Nephron progenitor cell (in vitro differentiated cells): ENCODE data around the gene RESP18.
"Not testable (repeated sequence)": the region's sequence is repeated elsewhere in the genome, so short reads cannot be mapped to it uniquely, and the experiment has no call there.

ENCODE experiments used
- DNase-seq: peaks from one replicate; pipeline ENCODE4 v3.0.0; 2021
- H3K27ac Mint-ChIP-seq: 2 replicates; pipeline ENCODE4 v1.8.0; 2021; ENCODE audit warnings: mild to moderate bottlenecking, moderate library complexity, mixed read lengths
- H3K27me3 Mint-ChIP-seq: 2 replicates; pipeline ENCODE4 v1.8.0; 2021; ENCODE audit warnings: mild to moderate bottlenecking, low read depth, mixed read lengths; ENCODE audit not compliant: poor library complexity
- H3K36me3 Mint-ChIP-seq: 2 replicates; pipeline ENCODE4 v1.8.0; 2021; ENCODE audit warnings: low read depth, mixed read lengths
- H3K4me1 Mint-ChIP-seq: 2 replicates; pipeline ENCODE4 v1.8.0; 2021; ENCODE audit warnings: mixed read lengths
- H3K4me3 Mint-ChIP-seq: 2 replicates; pipeline ENCODE4 v1.8.0; 2021; ENCODE audit warnings: mild to moderate bottlenecking, moderate library complexity, mixed read lengths
- H3K9me3 Mint-ChIP-seq: 2 replicates; pipeline ENCODE4 v1.8.0; 2021; ENCODE audit warnings: mild to moderate bottlenecking, moderate library complexity, mixed read lengths
- CTCF ChIP-seq: fragments of 200-600 bp; sonication (generic); IDR thresholded peaks from 2 replicates; pipeline ENCODE4 v1.5.0; 2021; ENCODE audit warnings: antibody characterized with exemption

Gene RESP18

GRCh38 chr2:219289195-219289536, 43.4 kb downstream of the RESP18 start:
- Mint-ChIP-seq H3K27me3 (peaks cover 32% of the 10 kb centered on the region), H3K4me3 (no peak overlapping the region), H3K27ac (no peak overlapping the region), H3K9me3 (no peaks in the 10 kb centered on the region), H3K4me1 (peaks cover 20% of the 10 kb centered on the region), H3K36me3 (no peaks in the 10 kb centered on the region)
- no peak for DNase-seq
- TF ChIP-seq CTCF = no peak

GRCh38 chr2:219287580-219288265, 44.8 kb downstream of the RESP18 start:
- peak overlapping the region; percentile 39 for H3K27ac Mint-ChIP-seq
- TF ChIP-seq CTCF = no peak
- no peak overlapping the region for H3K4me3 Mint-ChIP-seq
- peaks cover 6% of the 10 kb centered on the region for H3K36me3 Mint-ChIP-seq
- DNase-seq = no peak
- peaks cover 17% of the 10 kb centered on the region for H3K27me3 Mint-ChIP-seq
- H3K4me1 Mint-ChIP-seq = peaks cover 20% of the 10 kb centered on the region
- no peaks in the 10 kb centered on the region for H3K9me3 Mint-ChIP-seq

GRCh38 chr2:219287116-219287440, 45.5 kb downstream of the RESP18 start:
- H3K27ac Mint-ChIP-seq, H3K36me3 Mint-ChIP-seq, H3K4me3 Mint-ChIP-seq, H3K9me3 Mint-ChIP-seq, DNase-seq: not testable (repeated sequence)
- H3K27me3 Mint-ChIP-seq = peaks cover 11% of the 10 kb centered on the region
- H3K4me1 Mint-ChIP-seq = peaks cover 23% of the 10 kb centered on the region

GRCh38 chr2:219286436-219287115, 46.0 kb downstream of the RESP18 start:
- Mint-ChIP-seq H3K27me3 (peaks cover 7% of the 10 kb centered on the region), H3K9me3 (no peaks in the 10 kb centered on the region), H3K4me1 (peaks cover 28% of the 10 kb centered on the region), H3K4me3 (no peak overlapping the region), H3K36me3 (peaks cover 10% of the 10 kb centered on the region), H3K27ac (no peak overlapping the region)
- DNase-seq = no peak
- TF ChIP-seq CTCF = no peak

- peaks cover 34% of the 10 kb centered on the region for H3K4me1 Mint-ChIP-seq
- H3K4me3 Mint-ChIP-seq = no peak overlapping the region
- no peak overlapping the region for H3K27ac Mint-ChIP-seq
- TF ChIP-seq CTCF = no peak
- peak; percentile 72 for DNase-seq
- H3K9me3 Mint-ChIP-seq = no peaks in the 10 kb centered on the region
- peaks cover 7% of the 10 kb centered on the region for H3K27me3 Mint-ChIP-seq
- H3K36me3 Mint-ChIP-seq = peaks cover 10% of the 10 kb centered on the region
These were observed 46.6 kb downstream of the RESP18 start for GRCh38 chr2:219285894-219286425.

GRCh38 chr2:219285373-219285735, 47.2 kb downstream of the RESP18 start:
- no peak for TF ChIP-seq CTCF
- no peak for DNase-seq
- Mint-ChIP-seq H3K27me3 (peaks cover 10% of the 10 kb centered on the region), H3K4me1 (peaks cover 40% of the 10 kb centered on the region), H3K4me3 (no peak overlapping the region), H3K9me3 (no peaks in the 10 kb centered on the region), H3K27ac (no peak overlapping the region), H3K36me3 (peaks cover 10% of the 10 kb centered on the region)
